Skeletal muscle cell (primary cell): Measurements from ENCODE around the gene DELE1.

Experiments used
- DNase-seq: peaks from one replicate; pipeline ENCODE4 v3.0.0-alpha.2; 2010; ENCODE audit warnings: low read depth
- H3K4me3 ChIP-seq: 2 replicates; pipeline ENCODE4 v1.5.1; 2011; ENCODE audit warnings: low read depth, mild to moderate bottlenecking, control low read depth, low read length, moderate library complexity

The DELE1 gene

GRCh38 chr5:141949511-141949910 is 25.8 kb downstream of the DELE1 start:
- H3K4me3 ChIP-seq: no peak overlapping the region
- no peak for DNase-seq

- DNase-seq: no peak
Observed at GRCh38 chr5:141950207-141951005, 26.7 kb downstream of the DELE1 start.

GRCh38 chr5:141951332-141951781 is 27.7 kb downstream of the DELE1 start:
- no peak overlapping the region for H3K4me3 ChIP-seq
- DNase-seq: no peak

More at GRCh38 chr5:141950207-141951005, 26.7 kb downstream of the DELE1 start:
- no peak overlapping the region for H3K4me3 ChIP-seq

GRCh38 chr5:141952020-141952419 is 28.3 kb downstream of the DELE1 start:
- no peak for DNase-seq

GRCh38 chr5:141954194-141954593 is 30.5 kb downstream of the DELE1 start:
- DNase-seq: no peak
- no peak overlapping the region for H3K4me3 ChIP-seq

More at GRCh38 chr5:141952020-141952419, 28.3 kb downstream of the DELE1 start:
- no peak overlapping the region for H3K4me3 ChIP-seq

- no peak for DNase-seq
- H3K4me3 ChIP-seq: no peak overlapping the region
Observed at GRCh38 chr5:141957367-141957996, 33.8 kb downstream of the DELE1 start.

GRCh38 chr5:141958113-141958512 is 34.4 kb downstream of the DELE1 start, which contains the start of gene PCDH12:
PCDH12 (minus strand) TSS chr5:141958202; CDS start chr5:141957851, 351 bp downstream.
- DNase-seq: no peak
- no peak within 1 kb of the TSS for H3K4me3 ChIP-seq

- DNase-seq: no peak
- H3K4me3 ChIP-seq: no peak overlapping the region
Observed at GRCh38 chr5:141958546-141959172, 35.0 kb downstream of the DELE1 start.

GRCh38 chr5:141960018-141960417 is 36.3 kb downstream of the DELE1 start:
- no peak for DNase-seq
- H3K4me3 ChIP-seq: no peak overlapping the region

GRCh38 chr5:141960449-141961323 is 37.0 kb downstream of the DELE1 start:
- DNase-seq: peak; percentile 27
- H3K4me3 ChIP-seq: no peak overlapping the region

- H3K4me3 ChIP-seq: no peak overlapping the region
- no peak for DNase-seq
Observed at GRCh38 chr5:141961466-141961865, 37.8 kb downstream of the DELE1 start.

- DNase-seq: no peak
- no peak overlapping the region for H3K4me3 ChIP-seq
Observed at GRCh38 chr5:141963701-141964100, 40.0 kb downstream of the DELE1 start.

- DNase-seq: peak; percentile 31
Observed at GRCh38 chr5:141965071-141965470, 41.4 kb downstream of the DELE1 start.

GRCh38 chr5:141966275-141966962 is 42.7 kb downstream of the DELE1 start:
- no peak overlapping the region for H3K4me3 ChIP-seq
- DNase-seq: no peak

More at GRCh38 chr5:141965071-141965470, 41.4 kb downstream of the DELE1 start:
- H3K4me3 ChIP-seq: no peak overlapping the region

- H3K4me3 ChIP-seq: no peak overlapping the region
- DNase-seq: no peak
Observed at GRCh38 chr5:141966963-141967333, 43.3 kb downstream of the DELE1 start.

- H3K4me3 ChIP-seq: peak within 1 kb of the TSS; percentile 92
- DNase-seq: peak; percentile 80
Observed at GRCh38 chr5:141968914-141969608, 45.4 kb downstream of the DELE1 start, which contains the start of gene RNF14. RNF14 (plus strand) TSS chr5:141969105; CDS start chr5:141973589, 4,484 bp downstream.

GRCh38 chr5:141969783-141970771 is 46.4 kb downstream of the DELE1 start:
- peak overlapping the region; percentile 92 for H3K4me3 ChIP-seq
- DNase-seq: no peak
